HepG2 (cell line): ENCODE measurements around the gene JAZF1. TPM values are rescaled to one million over a fixed set of nuclear protein-coding genes. Genes with fewer than 3 reads are reported as not detected.

Experiments used
- ATAC-seq: fragments of 200-7000 bp; cut with Tn5 transposase; 3 replicates; pipeline ENCODE4 v1.9.1; 2020; ENCODE audit warnings: mild to moderate bottlenecking, moderate library complexity
- BruUV-seq: library from RNA; stranded (reverse); fragments of 400-500 nt; replicated peaks from 2 replicates; lab custom pipeline; 2021; lab: Mats Ljungman, UMichigan
- CTCF ChIA-PET: fragments of 300-600 bp; formaldehyde crosslinking; extraction: SDS; loops from one replicate; lab custom pipeline; 2021; ENCODE audit warnings: low total read pairs, inconsistent platforms, low intra/inter-chr PET ratio; lab: Yijun Ruan, JAX
- POLR2A ChIA-PET: fragments of 350-600 bp; sonication (Branson Sonifier 250); formaldehyde crosslinking; loops from one replicate; lab custom pipeline; 2020; ENCODE audit warnings: antibody characterized with exemption, inconsistent platforms; lab: Yijun Ruan, JAX
- DNase-seq: peaks from one replicate; pipeline ENCODE4 v3.0.0-alpha.2; 2015; ENCODE audit warnings: low spot score
- FAIRE-seq: peaks from 3 replicates; lab custom pipeline; 2011; peaks lifted over from hg19 to GRCh38; lab: Jason Lieb, UNC
- H2AFZ ChIP-seq: one replicate; pipeline ENCODE4 v1.6.1; 2011; ENCODE audit warnings: low read length, inconsistent platforms
- H3K27ac ChIP-seq: fragments of 300-600 bp; 3 replicates; pipeline ENCODE4 v1.8.0; 2011; ENCODE audit warnings: mixed run types, mild to moderate bottlenecking, mixed read lengths, low read length, inconsistent platforms; ENCODE audit not compliant: insufficient read depth; ENCODE audit errors: extremely low read length
- H3K27me3 ChIP-seq, 2 experiments: fragments of 200-600 bp in 1 of 2; 2 replicates in 1 of 2; 3 replicates in 1 of 2; pipeline versions ENCODE4 v1.6.0 to v1.8.0; 2011; ENCODE audit warnings: low read length in 2 of 2, mild to moderate bottlenecking in 2 of 2, moderate library complexity in 2 of 2, inconsistent platforms in 1 of 2; ENCODE audit not compliant: insufficient read depth in 2 of 2, control insufficient read depth in 1 of 2
- H3K36me3 ChIP-seq, 2 experiments: fragments of 200-600 bp in 1 of 2; replicated peaks in 1 of 2; 2 replicates in 1 of 2; 3 replicates in 1 of 2; pipeline versions ENCODE4 v1.5.1 to v1.8.0; 2011; ENCODE audit warnings: low read length in 2 of 2, inconsistent platforms in 1 of 2; ENCODE audit not compliant: insufficient read depth in 2 of 2, control insufficient read depth in 1 of 2
- H3K4me1 ChIP-seq: 2 replicates; pipeline ENCODE4 v1.5.1; 2012; ENCODE audit warnings: low read length, inconsistent platforms; ENCODE audit not compliant: insufficient read depth
- H3K4me2 ChIP-seq: 2 replicates; pipeline ENCODE4 v1.6.0; 2011; ENCODE audit warnings: low read depth, low read length, inconsistent platforms
- H3K4me3 ChIP-seq, 3 experiments: fragments of 200-600 bp in 1 of 3; sonication (generic), shearing (Covaris generic) in 1 of 3; replicated peaks in 1 of 3; 2 replicates each; pipeline ENCODE4 v1.5.1; 2011 to 2016; ENCODE audit warnings: low read length in 3 of 3, inconsistent platforms in 2 of 3, low read depth in 2 of 3, mild to moderate bottlenecking in 2 of 3, control low read depth in 1 of 3, mixed read lengths in 1 of 3; ENCODE audit not compliant: insufficient read depth in 1 of 3
- H3K79me2 ChIP-seq: one replicate; pipeline ENCODE4 v1.6.1; 2011; ENCODE audit warnings: low read length, inconsistent platforms; ENCODE audit not compliant: insufficient read depth
- H3K9ac ChIP-seq: 2 replicates; pipeline ENCODE4 v1.6.0; 2011; ENCODE audit warnings: mild to moderate bottlenecking, low read depth, low read length, inconsistent platforms; ENCODE audit not compliant: insufficient read depth
- H3K9me3 ChIP-seq: 2 replicates; pipeline ENCODE4 v1.5.1; 2012; ENCODE audit warnings: mild to moderate bottlenecking, low read length
- H4K20me1 ChIP-seq: 2 replicates; pipeline ENCODE4 v1.6.0; 2011; ENCODE audit warnings: inconsistent platforms, mild to moderate bottlenecking, low read length, moderate library complexity; ENCODE audit not compliant: insufficient read depth
- ATF1 ChIP-seq: IDR thresholded peaks from 2 replicates; pipeline ENCODE4 v1.6.1; 2016; ENCODE audit warnings: mild to moderate bottlenecking, control low read depth
- ATM ChIP-seq: fragments of 450-650 bp; IDR thresholded peaks from 2 replicates; pipeline ENCODE4 v1.7.1; 2017; ENCODE audit warnings: mild to moderate bottlenecking, borderline replicate concordance
- ATRX ChIP-seq: sonication (generic); formaldehyde crosslinking; IDR thresholded peaks from 2 replicates; pipeline ENCODE4 v1.4.0; 2020; ENCODE audit warnings: missing genetic modification reagents, borderline replicate concordance
- DMAP1 ChIP-seq: IDR thresholded peaks from 2 replicates; pipeline ENCODE4 v1.6.1; 2016
- FOXA1 ChIP-seq, 2 experiments: fragments of 450-650 bp in 1 of 2; sonication (generic) in 1 of 2; formaldehyde crosslinking in 1 of 2; IDR thresholded peaks; 2 replicates each; pipeline versions ENCODE4 v1.4.0 to v1.6.1; 2016 to 2020; ENCODE audit warnings: missing genetic modification reagents in 1 of 2
- IRF2 ChIP-seq: IDR thresholded peaks from 2 replicates; pipeline ENCODE4 v1.6.1; 2018; ENCODE audit warnings: missing genetic modification reagents, missing compliant biosample characterization
- KDM3A ChIP-seq: IDR thresholded peaks from 2 replicates; pipeline ENCODE4 v1.6.1; 2018; ENCODE audit warnings: low read depth, missing compliant biosample characterization
- MLX ChIP-seq: IDR thresholded peaks from 2 replicates; pipeline ENCODE4 v1.6.1; 2016
- MYNN ChIP-seq: sonication (generic); formaldehyde crosslinking; IDR thresholded peaks from 2 replicates; pipeline ENCODE4 v1.4.0; 2020; ENCODE audit warnings: mild to moderate bottlenecking, low read depth, missing genetic modification reagents
- YEATS4 ChIP-seq: sonication (generic); formaldehyde crosslinking; IDR thresholded peaks from 2 replicates; pipeline ENCODE4 v1.4.0; 2020; ENCODE audit warnings: missing genetic modification reagents, borderline replicate concordance
- ZBTB42 ChIP-seq: sonication (generic); formaldehyde crosslinking; IDR thresholded peaks from 2 replicates; pipeline ENCODE4 v1.5.0; 2020; ENCODE audit warnings: mild to moderate bottlenecking, missing genetic modification reagents
- ZNF260 ChIP-seq: sonication (generic); formaldehyde crosslinking; IDR thresholded peaks from 2 replicates; pipeline ENCODE4 v1.4.0; 2020; ENCODE audit warnings: missing genetic modification reagents, low read depth, mild to moderate bottlenecking, borderline replicate concordance
- ZNF263 ChIP-seq: sonication (generic); formaldehyde crosslinking; IDR thresholded peaks from 2 replicates; pipeline ENCODE4 v1.4.0; 2020; ENCODE audit warnings: missing genetic modification reagents
- ZNF460 ChIP-seq: sonication (generic); formaldehyde crosslinking; IDR thresholded peaks from 2 replicates; pipeline ENCODE4 v1.5.1; 2020; ENCODE audit warnings: missing genetic modification reagents, mild to moderate bottlenecking, borderline replicate concordance
- ZNF496 ChIP-seq: sonication (generic); formaldehyde crosslinking; IDR thresholded peaks from 2 replicates; pipeline ENCODE4 v1.8.1; 2023; ENCODE audit warnings: mild to moderate bottlenecking, moderate library complexity, missing genetic modification reagents; ENCODE audit not compliant: insufficient replicate concordance
- ZNF605 ChIP-seq: sonication (generic); formaldehyde crosslinking; IDR thresholded peaks from 2 replicates; pipeline ENCODE4 v1.8.0; 2022; ENCODE audit warnings: mild to moderate bottlenecking, missing genetic modification reagents
- ZNF883 ChIP-seq: sonication (generic); formaldehyde crosslinking; IDR thresholded peaks from 2 replicates; pipeline ENCODE4 v1.5.1; 2020; ENCODE audit warnings: mild to moderate bottlenecking, missing genetic modification reagents; ENCODE audit errors: not compliant biosample characterization
- WGBS: methylation state at CpG from one replicate; pipeline ENCODE4 v1.1.6; 2017; ENCODE audit warnings: low lambda C conversion rate; 5-methylcytosine and 5-hydroxymethylcytosine counted together
- in situ Hi-C: cut with HindIII; loops from 2 replicates; pipeline ENCODE4 v1.10.0; 2017; ENCODE audit warnings: low pct_unique_long_range_greater_than_20kb; ENCODE audit not compliant: extremely low pct_ligation_motif_present
- intact Hi-C: fragments of 100-400 bp; cut with micrococcal nuclease; formaldehyde crosslinking; loops from one replicate; pipeline ENCODE4 v1.10.0; 2022; ENCODE audit not compliant: unreplicated experiment
- polyA plus RNA-seq, 8 experiments: library from polyadenylated mRNA; depleted of rRNA in 3 of 8; stranded (reverse) in 7 of 8; unstranded in 1 of 8; fragments of >200 nt; fragmentation: Illumina TruSeq in 4 of 8; extraction: Trizol in 4 of 8; gene quantifications; 2 replicates each; pipeline versions ENCODE4 v1.2.1 to v1.2.3, GENCODE V29; 2011 to 2016; ENCODE audit warnings: low read depth in 4 of 8, missing spikeins in 1 of 8, mixed read lengths in 1 of 8; ENCODE audit not compliant: insufficient read depth in 1 of 8
- total RNA-seq, 5 experiments: library from RNA; depleted of rRNA; stranded (reverse); fragments of >200 nt; fragmentation: Illumina TruSeq; extraction: Trizol; gene quantifications; 2 replicates each; pipeline ENCODE4 v1.2.3, GENCODE V29; 2016; ENCODE audit warnings: low read depth in 1 of 5

JAZF1 gene
- total and polyA plus RNA-seq, 2 of the 13 experiments (the other 11 are each of a cell fraction or from before 2014, with no cell fraction given): not detected

GRCh38 chr7:28128608-28129007 lies 52.0 kb downstream of the JAZF1 start:
- no peak for FAIRE-seq
- intact Hi-C loops (no loop called here), in situ Hi-C loops (no loop called here)
- CTCF ChIA-PET: no interaction called here
- H3K4me1 ChIP-seq: no peaks in the 10 kb centered on the region
- POLR2A ChIA-PET: no interaction called here
- no peaks in the 10 kb centered on the region for H4K20me1 ChIP-seq
- H3K4me3 ChIP-seq: no peak overlapping the region
- H3K27me3 ChIP-seq: peaks cover 0 to 6% of the 10 kb centered on the region in 2 experiments; a peak in 1 of 5 replicates
- H2AFZ ChIP-seq: no peak overlapping the region
- H3K36me3 ChIP-seq: no peaks in the 10 kb centered on the region
- H3K9ac ChIP-seq: no peak overlapping the region
- DNase-seq: no peak
- H3K79me2 ChIP-seq: no peaks in the 10 kb centered on the region
- H3K27ac ChIP-seq: no peak overlapping the region
- no peak overlapping the region for H3K4me2 ChIP-seq
- H3K9me3 ChIP-seq: no peaks in the 10 kb centered on the region
- no peak for TF ChIP-seq ZBTB42 (CRISPR knock-in tag)
- TF ChIP-seq FOXA1 (IDR thresholded peaks at IDR 0.05): no peak
- no peak for TF ChIP-seq FOXA1 (CRISPR knock-in tag; IDR thresholded peaks at IDR 0.05)
- no peak for TF ChIP-seq ATRX (CRISPR knock-in tag)
- no peak for TF ChIP-seq ZNF883
- TF ChIP-seq ZNF605 (CRISPR knock-in tag): no peak
- no peak for TF ChIP-seq KDM3A (CRISPR knock-in tag)
- TF ChIP-seq ATM: no peak
- TF ChIP-seq DMAP1 (CRISPR knock-in tag): no peak
- no peak for TF ChIP-seq ZNF260 (CRISPR knock-in tag)
- no TSS peak for BruUV-seq
- ATAC-seq: no peak

GRCh38 chr7:28126410-28127041 lies 54.1 kb downstream of the JAZF1 start:
- Histone ChIP-seq H3K9ac (no peak overlapping the region), H3K79me2 (no peaks in the 10 kb centered on the region), H2AFZ (no peak overlapping the region), H3K9me3 (no peaks in the 10 kb centered on the region), H3K27me3 (peaks cover 0 to 6% of the 10 kb centered on the region in 2 experiments; a peak in 1 of 5 replicates), H3K36me3 (no peaks in the 10 kb centered on the region), H3K4me3 (no peak overlapping the region), H3K4me2 (no peak overlapping the region), H3K4me1 (no peaks in the 10 kb centered on the region), H3K27ac (no peak overlapping the region), H4K20me1 (no peaks in the 10 kb centered on the region)
- in situ Hi-C loops: no loop called here
- ATAC-seq (no peak), FAIRE-seq (no peak), DNase-seq (no peak)
- intact Hi-C loops: no loop called here
- ChIA-PET CTCF (no interaction called here), POLR2A (no interaction called here)
- TF ChIP-seq MYNN (CRISPR knock-in tag) (no peak), ZNF496 (CRISPR knock-in tag) (no peak), ZNF263 (CRISPR knock-in tag) (no peak), YEATS4 (CRISPR knock-in tag) (no peak), ATF1 (no peak), IRF2 (CRISPR knock-in tag) (no peak), ZNF460 (no peak), MLX (no peak)
- 32% methylated on average over 5 of the region's 5 CpGs for WGBS
- BruUV-seq: no TSS peak
